H54 (cell line): ENCODE data around the gene RERE.

Experiments used
- DNase-seq: peaks from one replicate; pipeline ENCODE4 v3.0.0; 2011; ENCODE audit warnings: low spot score, mixed read lengths; ENCODE audit not compliant: insufficient read length
- FAIRE-seq: peaks from 3 replicates; lab custom pipeline; 2011; peaks lifted over from hg19 to GRCh38; lab: Jason Lieb, UNC
- POLR2A ChIP-seq: IDR thresholded peaks from 2 replicates; pipeline ENCODE4 v1.6.1; 2011; ENCODE audit warnings: low read depth, mild to moderate bottlenecking, low read length

The RERE gene

DNA sequence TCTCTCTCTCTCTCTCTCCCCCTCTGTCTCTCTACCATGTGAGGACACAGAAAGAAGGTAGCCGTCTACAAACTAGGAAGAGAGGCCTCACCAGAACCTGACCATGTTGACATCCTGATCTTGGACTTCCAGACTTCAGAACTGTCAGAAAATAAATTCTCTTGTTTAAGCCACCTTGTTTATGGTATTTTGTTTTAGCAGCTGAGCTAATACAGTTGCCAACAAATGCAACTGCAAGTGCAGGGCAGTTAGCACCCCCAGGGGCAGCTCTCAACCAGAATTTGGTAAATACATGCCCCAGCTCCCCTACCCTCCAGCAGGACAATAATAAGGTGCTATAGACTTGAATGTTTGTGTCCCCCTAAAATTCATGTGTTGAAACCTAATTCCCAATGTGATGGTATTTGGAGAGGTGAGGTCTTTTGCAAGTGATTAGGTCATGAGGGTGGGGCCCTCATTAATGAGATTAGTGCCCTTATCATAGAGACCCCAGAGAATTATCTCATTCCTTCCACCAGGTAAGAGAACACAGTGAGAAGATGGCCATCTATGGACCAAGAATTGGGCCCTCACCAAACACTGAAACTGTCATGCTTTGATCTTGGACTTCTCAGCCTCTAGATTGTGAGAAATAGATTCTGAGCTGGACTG, 506.2 kb downstream of the RERE start:
- FAIRE-seq: no peak
- DNase-seq: no peak
- no peak for TF ChIP-seq POLR2A

DNA sequence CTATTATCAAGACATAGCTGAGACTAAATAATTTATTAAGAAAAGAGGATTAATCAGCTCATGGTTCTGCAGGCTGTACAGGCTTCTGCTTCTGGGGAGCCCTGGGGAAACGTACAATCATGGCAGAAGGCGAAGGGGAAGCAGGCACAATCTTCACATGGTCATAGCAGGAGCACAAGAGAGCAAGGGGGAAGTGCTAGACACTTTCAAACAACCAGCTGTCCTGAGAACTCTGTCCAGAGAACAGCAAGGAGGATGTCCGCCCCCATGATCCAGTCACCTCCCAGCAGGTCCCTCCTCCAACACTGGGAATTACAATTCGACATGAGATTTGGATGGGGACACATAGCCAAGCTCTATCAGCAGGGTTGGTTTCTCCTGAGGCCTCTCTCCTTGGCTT, 509.8 kb downstream of the RERE start:
- FAIRE-seq: no peak
- no peak for TF ChIP-seq POLR2A
- DNase-seq: no peak

DNA sequence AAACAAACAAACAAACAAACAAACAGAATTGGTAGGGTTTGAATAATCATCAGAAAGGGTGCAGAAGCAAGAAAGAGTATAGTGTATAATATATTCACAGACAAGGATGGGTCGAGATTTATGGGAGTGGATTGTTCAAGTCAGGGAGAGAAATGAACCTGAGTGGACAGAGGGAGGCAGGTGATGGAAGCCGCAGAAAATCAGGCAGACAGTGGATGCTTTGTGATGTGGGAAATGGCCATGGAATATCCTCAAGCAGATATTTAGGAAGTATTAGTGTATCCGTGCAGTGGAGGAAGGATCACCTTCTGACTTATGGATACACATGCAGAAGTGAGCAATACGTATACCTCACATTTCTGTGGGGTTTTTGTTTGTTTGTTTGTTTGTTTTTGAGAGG, 513.6 kb downstream of the RERE start:
- no peak for TF ChIP-seq POLR2A
- FAIRE-seq (no peak), DNase-seq (no peak)

DNA sequence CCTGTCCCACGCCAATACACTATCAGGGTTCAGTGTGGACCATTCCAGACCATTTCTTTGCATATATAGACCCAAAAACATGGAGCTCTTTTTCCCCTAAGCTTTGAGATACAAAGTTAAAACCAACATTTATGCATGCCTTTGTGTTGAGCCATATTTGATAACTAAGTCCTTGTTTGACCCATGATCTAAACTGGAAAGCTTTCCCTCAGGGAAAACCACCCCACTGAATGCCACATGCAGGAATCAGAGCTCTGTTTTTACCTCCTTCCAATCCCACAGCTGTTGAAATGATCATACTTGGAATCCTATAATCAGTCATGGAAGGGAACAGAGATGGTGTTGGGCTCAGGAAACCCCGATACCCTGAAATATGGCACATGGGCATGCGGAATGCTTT, 514.3 kb downstream of the RERE start:
- no peak for TF ChIP-seq POLR2A
- FAIRE-seq: no peak
- no peak for DNase-seq
